GM18873 (cell line): ENCODE measurements around the gene UBE3D.

Source experiments
- ATAC-seq: cut with Tn5 transposase; IDR thresholded peaks from one replicate; pipeline ENCODE4 v1.9.1; 2021; ENCODE audit warnings: mild to moderate bottlenecking, moderate library complexity, moderate number of reproducible peaks; ENCODE audit not compliant: unreplicated experiment, low FRiP score

UBE3D gene

DNA sequence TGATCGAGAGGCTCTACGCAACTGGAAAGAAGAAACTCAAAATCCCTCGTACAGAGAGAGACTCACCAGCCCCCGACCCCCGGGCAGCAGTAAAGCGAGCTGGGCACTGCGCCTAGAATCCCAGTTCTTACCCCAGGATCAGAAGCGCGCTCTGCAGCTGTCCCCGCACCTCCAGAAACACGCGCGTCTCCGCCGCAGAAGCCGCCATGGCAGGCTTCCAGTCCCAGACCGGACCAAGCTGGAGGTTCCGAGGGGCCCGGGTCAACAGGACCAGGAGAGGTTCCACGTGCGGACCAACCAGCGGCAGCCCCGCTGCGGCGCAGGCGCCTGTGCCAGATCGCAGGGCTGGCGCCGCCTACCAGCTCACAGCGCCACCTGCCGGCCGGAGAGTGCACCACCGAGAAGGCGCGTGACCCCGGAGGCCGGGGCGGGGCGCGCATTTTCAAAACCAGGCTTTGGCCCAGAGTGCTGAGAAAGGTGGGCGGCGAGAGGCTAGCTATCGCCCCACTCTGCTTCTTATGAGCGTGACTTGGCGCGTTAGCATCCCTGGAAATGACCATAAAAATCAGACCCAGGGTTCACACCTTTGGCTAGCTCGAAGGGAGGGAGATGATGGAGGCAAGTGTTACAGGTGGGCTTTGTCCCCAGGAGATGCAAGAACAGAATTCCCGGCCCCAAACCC lies at the start of gene UBE3D:
UBE3D (minus strand) TSS at position 331 of the 682 bp plus-strand sequence; CDS start at position 208, 123 bp downstream.
- ATAC-seq: peak; percentile 66

DNA sequence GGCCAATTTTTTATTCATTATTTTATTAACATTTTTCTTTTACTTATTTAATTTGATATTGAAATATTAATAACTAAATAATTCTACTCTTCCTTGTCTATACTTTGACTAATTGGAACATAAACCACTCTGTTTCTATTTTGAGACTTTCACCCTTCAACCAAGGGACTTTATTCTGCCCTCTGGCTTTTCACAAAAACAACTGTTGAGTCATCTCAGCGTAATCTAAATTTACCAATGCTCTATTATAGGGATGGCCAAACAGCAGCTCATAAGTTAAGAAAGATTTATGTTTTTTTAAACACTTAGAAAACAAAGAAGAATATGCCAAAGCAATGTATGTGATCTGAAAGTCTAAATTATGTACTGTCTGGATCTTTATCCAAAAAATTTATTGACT lies 48.5 kb upstream of the UBE3D start:
- ATAC-seq: no peak

- no peak for ATAC-seq
Measured at GRCh38 chr6:83113258-83113657, 47.6 kb upstream of the UBE3D start.

GRCh38 chr6:83108378-83108777 lies 42.7 kb upstream of the UBE3D start:
- ATAC-seq: no peak

- ATAC-seq: no peak
Measured at GRCh38 chr6:83098589-83098988, 32.9 kb upstream of the UBE3D start.

DNA sequence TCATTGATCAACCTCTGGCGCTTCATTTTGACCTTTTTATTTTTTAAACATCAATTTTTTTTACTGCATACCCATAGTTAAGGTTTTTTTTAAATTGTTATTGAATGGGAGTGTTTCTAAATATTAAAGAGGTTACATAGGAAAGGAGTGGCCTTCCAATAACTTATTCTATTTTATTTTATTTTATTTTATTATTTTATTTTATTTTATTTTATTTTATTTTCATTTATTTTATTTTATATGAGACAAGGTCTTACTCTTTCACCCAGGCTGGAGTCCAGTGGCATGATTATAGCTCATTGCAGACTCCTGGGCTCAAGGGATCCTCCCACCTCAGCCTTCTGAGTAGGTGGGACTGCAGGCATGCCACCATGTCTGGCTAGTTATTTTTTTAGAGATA lies 32.0 kb upstream of the UBE3D start:
- ATAC-seq: no peak

GRCh38 chr6:83097204-83097603 lies 31.6 kb upstream of the UBE3D start:
- no peak for ATAC-seq

DNA sequence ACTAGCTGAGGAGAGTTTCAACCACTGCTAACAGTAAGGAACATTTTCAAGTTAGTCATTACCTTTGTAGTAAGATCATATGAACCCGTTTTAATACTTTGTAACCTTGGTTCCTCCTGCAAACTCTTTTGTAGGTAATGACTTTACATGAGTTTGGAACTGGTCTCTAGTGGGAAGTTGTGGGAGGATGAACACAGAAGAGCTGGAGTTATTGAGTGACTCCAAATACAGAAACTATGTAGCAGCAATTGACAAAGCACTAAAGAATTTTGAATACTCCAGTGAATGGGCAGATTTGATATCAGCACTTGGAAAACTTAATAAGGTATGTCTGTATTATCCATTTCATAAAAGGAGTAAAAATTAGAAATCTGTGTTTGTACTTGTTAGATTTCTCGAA lies 31.1 kb upstream of the UBE3D start:
- no peak for ATAC-seq

DNA sequence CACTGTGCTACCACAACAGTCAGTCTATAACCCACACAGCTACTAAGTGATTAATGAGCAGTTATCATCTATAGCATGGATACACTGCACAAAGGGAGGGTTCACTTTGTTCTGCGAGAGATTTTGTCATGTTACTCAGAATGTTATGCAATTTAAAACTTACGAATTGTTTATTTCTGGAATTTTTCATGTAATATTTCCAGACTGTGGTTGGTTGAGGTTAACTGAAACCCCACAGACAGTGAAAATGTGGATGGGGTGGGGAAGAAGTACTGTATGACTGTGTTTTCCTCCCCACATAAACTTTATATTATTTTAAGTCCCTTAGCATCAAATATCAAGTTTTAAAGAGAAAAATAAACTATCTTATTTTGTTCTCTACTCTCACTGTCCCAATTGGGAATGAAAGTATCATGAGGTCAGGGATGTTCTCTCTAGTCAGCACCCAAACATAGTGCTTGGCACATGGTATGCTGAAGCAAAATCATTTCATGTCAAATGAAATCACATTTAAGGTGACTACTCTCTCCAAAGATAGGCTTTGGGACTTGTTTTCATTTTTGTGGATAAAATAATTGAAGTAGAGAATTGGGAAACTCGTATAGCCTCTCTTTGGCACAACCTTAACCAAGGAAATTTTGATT lies 27.2 kb upstream of the UBE3D start:
- ATAC-seq: no peak

- ATAC-seq: peak; percentile 99
Measured at GRCh38 chr6:83086751-83087150, 21.1 kb upstream of the UBE3D start.

- no peak for ATAC-seq
Measured at GRCh38 chr6:83083476-83083875, 17.8 kb upstream of the UBE3D start.

GRCh38 chr6:83073615-83074014 lies 8.0 kb upstream of the UBE3D start:
- no peak for ATAC-seq

DNA sequence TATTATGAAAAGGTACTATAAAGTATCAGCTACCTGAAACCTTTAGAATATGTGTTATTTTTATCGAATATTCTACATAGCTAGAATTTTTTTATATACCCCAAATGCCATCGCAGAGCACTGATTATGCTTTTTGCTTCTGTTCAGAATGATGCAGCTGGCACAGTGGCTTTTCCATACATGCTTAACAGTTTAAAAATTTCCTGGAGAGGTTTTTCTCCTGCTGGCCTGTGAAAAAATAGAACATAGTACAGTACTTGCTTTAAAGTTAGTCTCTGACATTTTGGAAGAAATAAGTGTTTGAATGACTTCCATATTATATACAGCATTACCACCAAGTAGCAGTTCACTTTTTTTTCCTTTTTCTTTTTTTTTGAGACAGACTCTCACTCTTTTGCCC lies 7.1 kb upstream of the UBE3D start:
- no peak for ATAC-seq

DNA sequence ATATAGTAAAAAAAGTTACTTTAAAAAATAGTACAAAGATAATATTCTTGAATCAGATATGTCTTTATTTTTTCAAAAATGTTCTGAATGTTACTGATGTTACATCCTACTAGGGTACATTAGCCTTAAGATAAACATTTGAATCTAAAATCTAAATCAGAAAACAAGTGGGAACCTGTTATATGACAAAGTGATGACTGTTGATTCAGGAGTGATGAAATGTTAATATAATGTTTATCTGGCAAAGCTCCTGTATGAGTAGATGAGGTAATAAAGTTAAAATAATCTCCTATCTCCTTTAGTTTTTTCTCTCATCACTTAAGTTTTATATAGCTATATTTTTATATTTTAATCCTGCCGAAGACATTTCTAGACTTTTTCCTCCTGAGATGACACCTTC lies 6.1 kb upstream of the UBE3D start:
- ATAC-seq: no peak

GRCh38 chr6:83071023-83071422 lies 5.4 kb upstream of the UBE3D start:
- ATAC-seq: peak; percentile 58

GRCh38 chr6:83069633-83070032 lies 4.0 kb upstream of the UBE3D start:
- no peak for ATAC-seq

DNA sequence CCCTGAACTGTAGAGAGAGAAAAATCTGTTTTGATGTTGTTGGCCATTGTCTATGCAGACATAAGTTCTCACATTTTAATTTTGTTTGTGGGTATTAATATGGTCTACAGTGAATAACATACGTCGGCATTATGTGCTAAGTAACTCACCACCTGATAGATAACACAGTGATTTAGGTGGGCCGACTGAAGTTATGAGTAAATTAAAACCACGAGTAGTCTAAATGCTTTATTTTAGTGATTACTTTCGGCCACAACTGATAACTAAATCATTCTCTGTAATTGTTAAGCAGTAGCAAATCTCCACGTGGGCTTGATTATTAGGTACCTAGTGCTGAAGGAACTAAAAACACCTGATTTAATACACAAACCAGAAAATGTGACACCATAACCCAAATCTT lies 3.0 kb upstream of the UBE3D start:
- ATAC-seq: no peak

DNA sequence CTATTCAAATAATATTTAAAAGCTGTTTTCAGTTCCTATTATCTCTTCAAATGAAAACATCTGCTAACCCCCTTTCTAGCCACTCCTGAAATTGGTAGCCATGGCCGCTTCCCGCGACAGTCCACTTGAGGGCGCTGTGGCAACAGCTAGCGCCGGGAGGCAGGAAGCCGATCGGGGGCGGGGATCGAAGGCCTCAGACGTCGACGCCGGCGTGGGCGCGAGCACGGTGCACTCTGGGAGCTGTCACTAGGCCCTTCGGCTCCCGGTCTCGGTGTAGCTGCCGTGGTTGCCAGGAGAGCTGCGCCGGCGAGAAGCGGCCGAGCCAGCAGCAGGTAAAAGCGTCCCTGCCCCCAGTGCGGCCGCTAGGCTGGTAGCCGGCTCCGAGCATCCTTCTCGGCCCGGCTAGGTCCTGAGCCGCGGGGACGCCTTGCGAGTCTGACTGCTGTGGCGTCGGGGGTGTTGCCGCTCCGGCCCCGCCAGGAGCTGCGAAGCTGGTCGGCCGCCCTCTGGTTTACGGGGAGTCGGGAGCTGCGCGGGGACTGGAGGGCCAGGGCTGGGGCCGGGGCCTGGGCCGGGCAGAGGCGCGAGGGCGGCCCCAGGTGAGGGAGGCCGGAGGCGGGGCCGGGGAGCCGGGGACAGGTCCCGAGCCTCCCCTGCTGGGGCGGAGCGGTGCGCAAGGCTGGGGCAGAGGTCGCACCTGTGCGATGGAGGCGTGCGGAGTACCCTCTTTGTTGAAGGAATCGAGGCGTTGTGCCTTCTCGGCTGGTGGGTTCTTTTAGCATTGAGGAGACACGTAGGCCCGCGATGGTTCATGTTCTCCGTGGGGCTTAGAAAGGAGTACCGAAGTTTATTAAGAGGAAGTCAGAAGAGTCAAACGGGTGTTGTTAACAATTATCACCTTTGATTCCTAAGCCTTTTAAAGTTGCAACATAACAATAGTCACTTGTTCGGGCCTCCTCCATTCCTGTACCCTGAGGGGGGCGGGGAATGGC lies 2.1 kb upstream of the UBE3D start, which contains the start of gene DOP1A:
DOP1A (plus strand) TSS at position 224 of the 992 bp plus-strand sequence. CDS start 29,307 bp downstream, outside the sequence.
- ATAC-seq: peak; percentile 81

DNA sequence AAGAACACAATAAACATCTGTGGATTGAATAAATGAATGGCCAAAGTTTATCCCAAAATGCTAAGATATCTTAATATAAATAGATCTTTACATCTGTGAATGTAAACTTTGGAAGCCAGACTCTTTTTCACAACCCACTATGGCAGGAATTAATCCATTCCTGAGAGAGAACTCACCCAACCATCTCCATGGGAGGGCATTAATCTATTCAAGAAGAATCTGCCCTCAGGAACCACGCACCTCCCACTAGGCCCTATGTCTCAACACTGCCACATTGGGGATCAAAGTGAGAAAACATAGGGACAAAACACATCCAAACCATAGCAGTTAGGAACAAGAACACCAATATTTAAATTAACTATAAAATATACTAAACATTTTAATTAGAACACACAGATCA lies 3.4 kb downstream of the UBE3D start:
- ATAC-seq: no peak

GRCh38 chr6:83061190-83061589 lies 4.5 kb downstream of the UBE3D start:
- ATAC-seq: no peak
